HG02588 (cell line): Measurements from ENCODE around the gene PARS2.

ENCODE experiments used
- ATAC-seq: cut with Tn5 transposase; IDR thresholded peaks from one replicate; pipeline ENCODE4 v1.9.1; 2021; ENCODE audit warnings: mild to moderate bottlenecking, moderate library complexity; ENCODE audit not compliant: unreplicated experiment

Gene PARS2

GRCh38 chr1:54742282-54742681 is 22.0 kb downstream of the PARS2 start:
- ATAC-seq = no peak

GRCh38 chr1:54741531-54741930 is 22.8 kb downstream of the PARS2 start:
- ATAC-seq = no peak

- no peak for ATAC-seq
Observed at GRCh38 chr1:54738244-54738643, 26.1 kb downstream of the PARS2 start.

GRCh38 chr1:54736685-54737084 is 27.6 kb downstream of the PARS2 start:
- ATAC-seq = no peak

- ATAC-seq = no peak
Observed at GRCh38 chr1:54728027-54728426, 36.3 kb downstream of the PARS2 start.

GRCh38 chr1:54724771-54725170 is 39.6 kb downstream of the PARS2 start:
- ATAC-seq = no peak

- ATAC-seq = no peak
Observed at GRCh38 chr1:54723985-54724384, 40.3 kb downstream of the PARS2 start.

- no peak for ATAC-seq
Observed at GRCh38 chr1:54721719-54722118, 42.6 kb downstream of the PARS2 start.

- ATAC-seq = no peak
Observed at GRCh38 chr1:54716299-54717047, 47.9 kb downstream of the PARS2 start.

GRCh38 chr1:54715493-54716298 is 48.6 kb downstream of the PARS2 start, which contains the start of gene TTC4:
Gene TTC4 (plus strand): TSS chr1:54715861. CDS start chr1:54715909, 48 bp downstream.
- peak; percentile 95 for ATAC-seq

GRCh38 chr1:54714881-54715492 is 49.3 kb downstream of the PARS2 start:
- ATAC-seq = no peak

- no peak for ATAC-seq
Observed at GRCh38 chr1:54711536-54711935, 52.8 kb downstream of the PARS2 start.

GRCh38 chr1:54710841-54711240 is 53.5 kb downstream of the PARS2 start:
- no peak for ATAC-seq

GRCh38 chr1:54710434-54710833 is 53.9 kb downstream of the PARS2 start:
- ATAC-seq = no peak

GRCh38 chr1:54709547-54710292 is 54.6 kb downstream of the PARS2 start:
- no peak for ATAC-seq

- no peak for ATAC-seq
Observed at GRCh38 chr1:54708385-54708784, 55.9 kb downstream of the PARS2 start.
